DND-41 (cell line): Measurements from ENCODE around the gene MOB3B.

ENCODE experiments used
- EZH2 ChIP-seq: IDR thresholded peaks from 3 replicates; pipeline ENCODE4 v1.6.1; 2012; ENCODE audit warnings: borderline replicate concordance, low read depth, mild to moderate bottlenecking, moderate library complexity, low read length, inconsistent platforms; ENCODE audit not compliant: severe bottlenecking
- TF ChIP-seq, protein P1 (sequence below): IDR thresholded peaks from 2 replicates; pipeline ENCODE4 v1.5.1; 2012; ENCODE audit warnings: borderline replicate concordance, low read length, moderate library complexity, mild to moderate bottlenecking; ENCODE audit not compliant: poor library complexity, severe bottlenecking; ENCODE audit errors: extremely low read depth

DNA sequence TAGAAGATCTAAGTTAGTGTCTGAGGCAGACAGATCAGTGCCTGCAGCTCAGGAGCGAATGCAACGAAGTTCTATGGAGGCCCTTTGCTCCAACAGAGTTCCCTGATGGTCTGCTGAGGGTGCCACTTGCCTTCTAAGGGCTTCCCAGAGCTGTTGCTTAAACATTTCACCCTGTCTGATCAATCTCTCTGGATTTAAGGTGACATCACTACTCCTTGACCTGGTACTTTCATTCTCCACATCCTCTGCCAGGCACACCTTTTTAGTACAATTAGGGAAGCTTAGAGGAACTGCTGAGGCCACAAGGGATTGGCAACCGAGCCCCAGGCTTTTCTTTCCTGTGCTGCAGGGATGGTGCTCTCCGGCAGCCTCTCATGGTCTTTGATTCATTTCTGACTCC lies 99.7 kb downstream of the MOB3B start:
- TF ChIP-seq, protein P1, sequence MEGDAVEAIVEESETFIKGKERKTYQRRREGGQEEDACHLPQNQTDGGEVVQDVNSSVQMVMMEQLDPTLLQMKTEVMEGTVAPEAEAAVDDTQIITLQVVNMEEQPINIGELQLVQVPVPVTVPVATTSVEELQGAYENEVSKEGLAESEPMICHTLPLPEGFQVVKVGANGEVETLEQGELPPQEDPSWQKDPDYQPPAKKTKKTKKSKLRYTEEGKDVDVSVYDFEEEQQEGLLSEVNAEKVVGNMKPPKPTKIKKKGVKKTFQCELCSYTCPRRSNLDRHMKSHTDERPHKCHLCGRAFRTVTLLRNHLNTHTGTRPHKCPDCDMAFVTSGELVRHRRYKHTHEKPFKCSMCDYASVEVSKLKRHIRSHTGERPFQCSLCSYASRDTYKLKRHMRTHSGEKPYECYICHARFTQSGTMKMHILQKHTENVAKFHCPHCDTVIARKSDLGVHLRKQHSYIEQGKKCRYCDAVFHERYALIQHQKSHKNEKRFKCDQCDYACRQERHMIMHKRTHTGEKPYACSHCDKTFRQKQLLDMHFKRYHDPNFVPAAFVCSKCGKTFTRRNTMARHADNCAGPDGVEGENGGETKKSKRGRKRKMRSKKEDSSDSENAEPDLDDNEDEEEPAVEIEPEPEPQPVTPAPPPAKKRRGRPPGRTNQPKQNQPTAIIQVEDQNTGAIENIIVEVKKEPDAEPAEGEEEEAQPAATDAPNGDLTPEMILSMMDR = no peak
- TF ChIP-seq EZH2 = no peak
